ENCODE results near the gene PPM1E. TPM values are rescaled to one million over a fixed set of nuclear protein-coding genes. Genes with fewer than 3 reads are reported as not detected.

PPM1E gene
- total and polyA plus RNA-seq, 2 of the 4 experiments (the other 2 are of a cell fraction): under 0.01 to 0.05 TPM

- Histone ChIP-seq H4K5ac (ENCODE audit: low read depth, low read length) (no peak overlapping the region), H4K91ac (ENCODE audit: insufficient read depth, low read depth, low read length) (no peak overlapping the region), H3K4me2 (ENCODE audit: low read depth, low read length) (no peak overlapping the region), H3K4ac (ENCODE audit: low read depth, low read length) (no peak overlapping the region), H4K8ac (ENCODE audit: low read depth in 2 of 2, low read length in 2 of 2) (no peak overlapping the region), H3K27ac (ENCODE audit: insufficient read depth, low read length) (no peak overlapping the region), H2AK5ac (ENCODE audit: low read depth, low read length) (no peak overlapping the region), H3K4me1 (ENCODE audit: control insufficient read depth, insufficient read depth, low read length) (peaks cover 10% of the 10 kb centered on the region), H3K23ac (ENCODE audit: low read depth, low read length) (no peak overlapping the region), H3K4me3 (ENCODE audit: insufficient read depth, low read depth, low read length) (no peak overlapping the region), H3K18ac (ENCODE audit: low read depth, low read length) (no peak overlapping the region), H3K9me1 (ENCODE audit: insufficient read depth, low read length) (no peaks in the 10 kb centered on the region; the same call in 1 of the 2 replicates), H2BK120ac (ENCODE audit: low read depth, low read length) (no peak overlapping the region), H4K20me1 (ENCODE audit: insufficient read depth, low read length) (no peaks in the 10 kb centered on the region), H2BK20ac (ENCODE audit: low read depth, low read length) (peak overlapping the region; percentile 50; the same call in 1 of the 2 replicates), H3K9me3 (ENCODE audit: control insufficient read depth, insufficient read depth, low read length) (no peaks in the 10 kb centered on the region), H3K36me3 (ENCODE audit: control insufficient read depth, insufficient read depth, low read length) (peaks cover 3% of the 10 kb centered on the region), H3K79me1 (ENCODE audit: low read depth in 1 of 2, low read length in 2 of 2) (peaks cover 0 to 6% of the 10 kb centered on the region in 2 experiments; a peak in 1 of 4 replicates), H2BK15ac (ENCODE audit: low read depth, low read length) (no peak overlapping the region), H3K14ac (replicated peaks; ENCODE audit: low read depth, low read length) (no peak overlapping the region), H2BK5ac (ENCODE audit: low read depth, low read length, poor library complexity, severe bottlenecking) (no peak overlapping the region), H3K56ac (ENCODE audit: extremely low read depth, insufficient read depth, low read length) (no peak overlapping the region), H3K9ac (ENCODE audit: low read depth, low read length) (no peak overlapping the region), H2AFZ (replicated peaks; ENCODE audit: low read length, poor library complexity) (no peak overlapping the region), H2AK9ac (replicated peaks; ENCODE audit: low read depth, low read length, poor library complexity) (no peak overlapping the region), H3K27me3 (ENCODE audit: control insufficient read depth, insufficient read depth, low read length) (no peaks in the 10 kb centered on the region)
- no peak for DNase-seq
- 100% methylated on average over 1 of the region's 4 CpGs; no CpG with 5 or more reads in 1 of the 2 experiments for WGBS, 2 experiments (ENCODE audit: extremely low coverage in 2 of 2, insufficient read length in 1 of 2)
- in situ Hi-C loops (cut with MboI; ENCODE audit: low sequenced_read_pairs): loop anchor here (5.0 kb wide), 1 partner anchor 475 kb away; no protein-coding TSS in a partner anchor
- intact Hi-C loops (cut with micrococcal nuclease): no loop called here
- CTCF ChIA-PET: no interaction called here
- POLR2A ChIA-PET (ENCODE audit: unreplicated experiment): no interaction called here
- TF ChIP-seq MXI1 (IDR thresholded peaks at IDR 0.05; ENCODE audit: borderline replicate concordance, low read depth, low read length) (no peak), POLR2A (IDR thresholded peaks at IDR 0.05; ENCODE audit: low read depth, low read length) (no peak), RFX5 (IDR thresholded peaks at IDR 0.05; ENCODE audit: low read depth, low read length) (no peak), NFE2L2 (IDR thresholded peaks at IDR 0.05; ENCODE audit: low read depth, low read length) (no peak), ELK1 (IDR thresholded peaks at IDR 0.05; ENCODE audit: borderline replicate concordance, low read depth, low read length) (no peak), SMC3 (IDR thresholded peaks at IDR 0.05; ENCODE audit: low read depth, low read length) (no peak), RCOR1 (IDR thresholded peaks at IDR 0.05; ENCODE audit: insufficient replicate concordance, low read length) (no peak), FOS (IDR thresholded peaks at IDR 0.05; ENCODE audit: low read depth, low read length) (no peak), CHD1 (IDR thresholded peaks at IDR 0.05; ENCODE audit: low read depth, low read length) (no peak), CEBPB (IDR thresholded peaks at IDR 0.05; ENCODE audit: low read depth, low read length) (no peak), BHLHE40 (IDR thresholded peaks at IDR 0.05; ENCODE audit: low read depth, low read length) (no peak), CTCF (conservative IDR thresholded peaks at IDR 0.05; ENCODE audit: low read depth, low read length) (no peak), MAFK (IDR thresholded peaks at IDR 0.05; ENCODE audit: low read depth, low read length) (no peak), MAZ (IDR thresholded peaks at IDR 0.05; ENCODE audit: borderline replicate concordance, low read depth, low read length) (no peak), USF2 (IDR thresholded peaks at IDR 0.05; ENCODE audit: low read depth, low read length) (no peak), RAD21 (IDR thresholded peaks at IDR 0.05; ENCODE audit: low read length) (no peak)
- dilution Hi-C loops (cut with HindIII; ENCODE audit: low sequenced_read_pairs, unreplicated experiment): no loop called here
- no peak for ATAC-seq (ENCODE audit: low read depth)
- BruUV-seq (replicated peaks): no TSS peak
Measured at GRCh38 chr17:58996968-58997367, 241.3 kb downstream of the PPM1E start.

Data from IMR-90 (cell line).